ENCODE measurements around the gene PPP2R5C. TPM values are rescaled to one million over a fixed set of nuclear protein-coding genes. Genes with fewer than 3 reads are reported as not detected.

The PPP2R5C gene
- total and polyA plus RNA-seq, 2 of the 8 experiments (the other 6 are each of a cell fraction or from before 2014, with no cell fraction given): 49.6 to 95.9 TPM

- H3K14ac ChIP-seq (ENCODE audit: insufficient read length): no peak overlapping the region
- H2BK20ac ChIP-seq (ENCODE audit: low read length): no peak overlapping the region
- no peak overlapping the region for H3K18ac ChIP-seq (ENCODE audit: extremely low read depth, low read length)
- ChIA-PET POLR2A (ENCODE audit: partially characterized antibody) (interaction anchor here (0.7 kb wide), 1 partner anchor 1534 kb away, joined by 3 read pairs; no protein-coding TSS in a partner anchor), CTCF (ENCODE audit: partially characterized antibody) (interaction anchor here (0.6 kb wide), 1 partner anchor 41 kb away, joined by 3 read pairs; no protein-coding TSS in a partner anchor)
- no peak overlapping the region for H2BK12ac ChIP-seq (ENCODE audit: low read depth, low read length)
- H3K4me3 ChIP-seq (ENCODE audit: extremely low read depth in 1 of 4, insufficient read depth in 2 of 4, low read depth in 3 of 4, low read length in 4 of 4): no peak overlapping the region
- FAIRE-seq: no peak
- H2AFZ ChIP-seq (ENCODE audit: low read length): no peak overlapping the region
- H2BK120ac ChIP-seq (replicated peaks; ENCODE audit: low read depth, low read length): no peak overlapping the region
- no peak overlapping the region for H4K5ac ChIP-seq (ENCODE audit: insufficient read length, low read depth, low read length)
- no peaks in the 10 kb centered on the region for H3K27me3 ChIP-seq (replicated peaks in 1 of 4; ENCODE audit: control insufficient read depth in 3 of 4, extremely low read depth in 1 of 4, insufficient read depth in 3 of 4, low read length in 3 of 4)
- H4K8ac ChIP-seq (ENCODE audit: extremely low read depth, insufficient read depth, low read length): no peak overlapping the region
- H3K4ac ChIP-seq (replicated peaks; ENCODE audit: insufficient read length, low read depth, low read length): no peak overlapping the region
- H3K9ac ChIP-seq (replicated peaks in 1 of 4; ENCODE audit: extremely low read depth in 1 of 4, low read depth in 3 of 4, low read length in 3 of 4): no peak overlapping the region
- H3K9me3 ChIP-seq (ENCODE audit: insufficient read depth in 2 of 2, low read depth in 1 of 2, low read length in 1 of 2): no peaks in the 10 kb centered on the region
- no peaks in the 10 kb centered on the region; the same call in 1 of the 2 replicates for H3K79me1 ChIP-seq (ENCODE audit: low read depth, low read length)
- DNase-seq (ENCODE audit: low read depth in 1 of 2, low spot score in 2 of 2): no peak
- no peak overlapping the region for H4K91ac ChIP-seq (replicated peaks; ENCODE audit: insufficient read length, low read length)
- peaks cover 3 to 4% of the 10 kb centered on the region in 2 experiments for H4K20me1 ChIP-seq (replicated peaks in 1 of 2; ENCODE audit: control insufficient read depth in 1 of 2, insufficient read depth in 2 of 2, low read length in 2 of 2)
- H3K79me2 ChIP-seq (ENCODE audit: control insufficient read depth in 1 of 2, insufficient read depth in 2 of 2, low read length in 2 of 2): peaks cover 0 to 12% of the 10 kb centered on the region in 2 experiments; a peak in 1 of 4 replicates
- H3K4me1 ChIP-seq (replicated peaks in 1 of 4; ENCODE audit: control insufficient read depth in 3 of 4, insufficient read depth in 4 of 4, low read length in 3 of 4): no peaks in the 10 kb centered on the region
- H2AK5ac ChIP-seq (ENCODE audit: low read depth, low read length): no peak overlapping the region
- no peaks in the 10 kb centered on the region for H3K23me2 ChIP-seq (ENCODE audit: low read depth, low read length)
- H3K23ac ChIP-seq (ENCODE audit: insufficient read length): no peak overlapping the region
- no peak overlapping the region for H2BK5ac ChIP-seq (ENCODE audit: low read depth, low read length)
- 91% methylated on average over 4 of the region's 4 CpGs; no CpG with 5 or more reads in 1 of the 2 experiments for WGBS, 2 experiments (ENCODE audit: extremely low coverage in 1 of 2, insufficient coverage in 1 of 2, insufficient read length in 1 of 2, insufficient replicate concordance in 2 of 2, low coverage in 1 of 2, low lambda C conversion rate in 2 of 2, missing lambda C conversion rate in 1 of 2)
- TF ChIP-seq BACH1 (IDR thresholded peaks at IDR 0.05; ENCODE audit: low read length): no peak
- TF ChIP-seq SP1 (IDR thresholded peaks at IDR 0.05; ENCODE audit: low read depth, low read length): no peak
- TF ChIP-seq CREB1 (IDR thresholded peaks at IDR 0.05): no peak
- TF ChIP-seq KDM5A (IDR thresholded peaks at IDR 0.05; ENCODE audit: low read length): no peak
- no peak for TF ChIP-seq SIRT6 (IDR thresholded peaks at IDR 0.05; ENCODE audit: low read length)
- no peak overlapping the region for H3K4me2 ChIP-seq (ENCODE audit: insufficient read depth in 1 of 2, low read depth in 2 of 2, low read length in 2 of 2)
- H3K56ac ChIP-seq (replicated peaks; ENCODE audit: insufficient read length, low read depth, low read length): no peak overlapping the region
- H3K27ac ChIP-seq (ENCODE audit: low read depth, low read length): no peak overlapping the region
- H3K36me3 ChIP-seq (ENCODE audit: control insufficient read depth in 2 of 4, insufficient read depth in 4 of 4, low read length in 3 of 4): peaks cover 0 to 3% (median 0%) of the 10 kb centered on the region in 4 experiments; a peak in 1 of 8 replicates
- H2BK15ac ChIP-seq (ENCODE audit: low read length): no peak overlapping the region
Observed at GRCh38 chr14:101867854-101868253, 106.3 kb downstream of the PPP2R5C start.
